Loucy (cell line): ENCODE results near the gene ANTXR2.

ENCODE experiments used
- EZH2phosphoT487 ChIP-seq: fragments of 200-600 bp; IDR thresholded peaks from 2 replicates; pipeline ENCODE4 v1.6.1; 2018; ENCODE audit warnings: antibody characterized with exemption, mild to moderate bottlenecking, moderate library complexity, borderline replicate concordance
- TF ChIP-seq, protein P1 (sequence below): fragments of 200-600 bp; sonication (generic); conservative IDR thresholded peaks from 2 replicates; pipeline ENCODE4 v1.5.1; 2014; ENCODE audit warnings: mild to moderate bottlenecking, antibody characterized with exemption, low read length

DNA sequence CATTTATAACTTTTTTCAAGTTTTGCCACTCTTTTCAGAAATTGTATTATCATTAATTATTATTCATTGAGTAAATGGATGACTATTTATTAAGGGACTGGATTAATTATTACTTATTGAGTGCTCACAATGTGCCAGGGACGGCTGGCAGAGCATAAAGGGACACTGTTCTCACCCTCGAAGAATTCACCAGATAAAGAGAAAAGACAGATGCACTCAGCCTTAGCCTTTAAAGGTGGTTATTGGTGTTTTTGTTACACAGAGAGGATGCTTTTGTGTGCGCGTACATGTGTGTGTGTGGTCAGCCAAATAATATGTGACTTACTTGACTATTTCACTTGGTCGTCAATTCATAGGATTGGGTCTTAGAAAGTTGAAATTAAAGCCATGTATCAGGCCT is 187.0 kb downstream of the ANTXR2 start:
- TF ChIP-seq, protein P1, sequence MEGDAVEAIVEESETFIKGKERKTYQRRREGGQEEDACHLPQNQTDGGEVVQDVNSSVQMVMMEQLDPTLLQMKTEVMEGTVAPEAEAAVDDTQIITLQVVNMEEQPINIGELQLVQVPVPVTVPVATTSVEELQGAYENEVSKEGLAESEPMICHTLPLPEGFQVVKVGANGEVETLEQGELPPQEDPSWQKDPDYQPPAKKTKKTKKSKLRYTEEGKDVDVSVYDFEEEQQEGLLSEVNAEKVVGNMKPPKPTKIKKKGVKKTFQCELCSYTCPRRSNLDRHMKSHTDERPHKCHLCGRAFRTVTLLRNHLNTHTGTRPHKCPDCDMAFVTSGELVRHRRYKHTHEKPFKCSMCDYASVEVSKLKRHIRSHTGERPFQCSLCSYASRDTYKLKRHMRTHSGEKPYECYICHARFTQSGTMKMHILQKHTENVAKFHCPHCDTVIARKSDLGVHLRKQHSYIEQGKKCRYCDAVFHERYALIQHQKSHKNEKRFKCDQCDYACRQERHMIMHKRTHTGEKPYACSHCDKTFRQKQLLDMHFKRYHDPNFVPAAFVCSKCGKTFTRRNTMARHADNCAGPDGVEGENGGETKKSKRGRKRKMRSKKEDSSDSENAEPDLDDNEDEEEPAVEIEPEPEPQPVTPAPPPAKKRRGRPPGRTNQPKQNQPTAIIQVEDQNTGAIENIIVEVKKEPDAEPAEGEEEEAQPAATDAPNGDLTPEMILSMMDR = no peak
- no peak for TF ChIP-seq EZH2phosphoT487
